Spleen (tissue), 7 donors: ENCODE data around the gene SLX4.

ENCODE experiments used
- CTCF ChIP-seq, 11 experiments: fragments of 200-600 bp in 7 of 11; fragments of 450-650 bp in 4 of 11; sonication (generic) in 4 of 11; IDR thresholded peaks in 8 of 11; conservative IDR thresholded peaks in 3 of 11; 1 replicate in 7 of 11; 2 replicates in 4 of 11; pipeline versions ENCODE4 v1.4.0 to v1.8.0; 2016 to 2021; ENCODE audit warnings: antibody characterized with exemption in 11 of 11, inconsistent platforms in 4 of 11, mild to moderate bottlenecking in 1 of 11
- POLR2AphosphoS5 ChIP-seq, 3 donors: sonication (generic); formaldehyde crosslinking; IDR thresholded peaks; one replicate each; pipeline ENCODE4 v1.5.1; 2017; ENCODE audit warnings: antibody characterized with exemption in 3 of 3
- donor health status: DM: no; HTN: no; CAD: no; lungs with moderate emphysema.
- donor health status: DM: no; HTN: no; CAD: no.
- donor health status: DM: no; HTN: no; CAD: no.

GRCh38 chr16:3575491-3575890, 35.9 kb downstream of the SLX4 start:
- no peak for TF ChIP-seq CTCF (IDR thresholded peaks at IDR 0.05 in 8 of 11, conservative IDR thresholded peaks at IDR 0.05 in 3 of 11)
- no peak for TF ChIP-seq POLR2AphosphoS5 (IDR thresholded peaks at IDR 0.05)
